Measurements from ENCODE around the gene NPHP4. TPM values are rescaled to one million over a fixed set of nuclear protein-coding genes. Genes with fewer than 3 reads are reported as not detected.
A peak's percentile ranks its signal among the peaks of the same experiment; 100 is the strongest.

The NPHP4 gene
- total and polyA plus RNA-seq, 2 donors (not counting 3 experiments of a cell fraction or from before 2014, with no cell fraction given) = 4.4 to 11.7 TPM

GRCh38 chr1:5982868-5983267 is 9.4 kb downstream of the NPHP4 start:
- Histone ChIP-seq H3K9me3 (replicated peaks; ENCODE audit: control insufficient read depth, insufficient read depth, low read length) (no peaks in the 10 kb centered on the region), H3K9ac (replicated peaks; ENCODE audit: extremely low read depth, insufficient read depth, low read length) (no peak overlapping the region), H3K9me1 (replicated peaks; ENCODE audit: control insufficient read depth, extremely low read depth, insufficient read depth, low read length) (no peaks in the 10 kb centered on the region), H3K4me1 (ENCODE audit: control insufficient read depth, extremely low read depth, insufficient read depth, low read length) (no peaks in the 10 kb centered on the region), H3K27ac (ENCODE audit: insufficient read depth, low read depth, low read length) (no peak overlapping the region), H3K36me3 (ENCODE audit: control insufficient read depth in 2 of 2, extremely low read depth in 1 of 2, insufficient read depth in 2 of 2, low read length in 2 of 2) (no peaks in the 10 kb centered on the region), H3K4me3 (replicated peaks in 1 of 3; ENCODE audit: insufficient read depth in 1 of 3, low read depth in 1 of 3, low read length in 3 of 3) (no peak overlapping the region), H3K4me2 (ENCODE audit: insufficient read depth, low read length) (no peak overlapping the region), H3K27me3 (ENCODE audit: control insufficient read depth in 2 of 2, insufficient read depth in 2 of 2, low read length in 2 of 2) (no peaks in the 10 kb centered on the region), H4K20me1 (replicated peaks; ENCODE audit: control insufficient read depth, extremely low read depth, insufficient read depth, low read length) (no peaks in the 10 kb centered on the region), H2AFZ (ENCODE audit: low read depth, low read length) (no peak overlapping the region), H3K79me2 (ENCODE audit: control insufficient read depth, insufficient read depth, low read length) (no peaks in the 10 kb centered on the region)
- DNase-seq (ENCODE audit: low read depth, low spot score) (no peak), FAIRE-seq (peak; percentile 4)
- POLR2A ChIA-PET = no interaction called here
- TF ChIP-seq JUN (IDR thresholded peaks at IDR 0.05; ENCODE audit: borderline replicate concordance, insufficient read depth, insufficient read length, low read depth) (no peak), MAX (IDR thresholded peaks at IDR 0.05; ENCODE audit: insufficient read depth, insufficient read length) (no peak), POLR2AphosphoS5 (IDR thresholded peaks at IDR 0.05; ENCODE audit: insufficient read depth, low read depth, low read length) (no peak), CTCF (IDR thresholded peaks at IDR 0.05; ENCODE audit: extremely low read depth in 1 of 2, insufficient read depth in 1 of 2, low read depth in 1 of 2, low read length in 2 of 2) (no peak), MYC (IDR thresholded peaks at IDR 0.05; ENCODE audit: low read depth, low read length) (no peak), POLR2A (IDR thresholded peaks at IDR 0.05; ENCODE audit: low read depth, low read length) (no peak), GATA2 (IDR thresholded peaks at IDR 0.05; ENCODE audit: insufficient read depth, insufficient read length, low read depth, low read length) (no peak), FOS (IDR thresholded peaks at IDR 0.05; ENCODE audit: borderline replicate concordance, insufficient read depth, low read length) (no peak), EZH2 (IDR thresholded peaks at IDR 0.05; ENCODE audit: borderline replicate concordance, low read depth, low read length, severe bottlenecking) (no peak)
- CTCF ChIA-PET = interaction anchor here (1.4 to 2.2 kb wide), 2 partner anchors 9 to 11 kb away, joined by 3 to 7 read pairs; partner anchors contain the start of gene NPHP4
- BruUV-seq (replicated peaks) = no TSS peak
- dilution Hi-C loops (cut with MboI; ENCODE audit: extremely low pct_ligation_motif_present, low sequenced_read_pairs) = no loop called here
- intact Hi-C loops (cut with micrococcal nuclease) = no loop called here

All from endothelial cell of umbilical vein (primary cell).